H1 (cell line): ENCODE data around the gene IL1RAPL1. TPM values are rescaled to one million over a fixed set of nuclear protein-coding genes. Genes with fewer than 3 reads are reported as not detected.

Source experiments
- BCL11A ChIP-seq, 2 experiments: IDR thresholded peaks; one replicate each; pipeline ENCODE4 v1.6.1; 2011; ENCODE audit warnings: low read depth in 2 of 2, low read length in 2 of 2, mild to moderate bottlenecking in 2 of 2
- NANOG ChIP-seq: IDR thresholded peaks from 2 replicates; pipeline ENCODE4 v1.6.1; 2011; ENCODE audit warnings: low read length, low read depth, mild to moderate bottlenecking, inconsistent platforms; ENCODE audit not compliant: insufficient read depth, poor library complexity, severe bottlenecking
- PHF8 ChIP-seq: fragments of 200-600 bp; sonication (generic); conservative IDR thresholded peaks from 2 replicates; pipeline ENCODE4 v1.7.1; 2012; ENCODE audit warnings: low read depth, mild to moderate bottlenecking, inconsistent platforms, low read length, moderate library complexity
- SIN3A ChIP-seq, 2 experiments: IDR thresholded peaks in 1 of 2; conservative IDR thresholded peaks in 1 of 2; 2 replicates each; pipeline ENCODE4 v1.6.1; 2011 to 2012; ENCODE audit warnings: low read length in 2 of 2, improper control_type of control experiment in 1 of 2, low read depth in 1 of 2, mild to moderate bottlenecking in 1 of 2
- TEAD4 ChIP-seq: IDR thresholded peaks from 2 replicates; pipeline ENCODE4 v1.6.1; 2012; ENCODE audit warnings: low read depth, low read length, inconsistent platforms, mixed read lengths
- ZNF274 ChIP-seq: IDR thresholded peaks from 2 replicates; pipeline ENCODE4 v1.7.0; 2012; ENCODE audit warnings: low read length, borderline replicate concordance; ENCODE audit errors: extremely low read depth
- polyA plus RNA-seq, 7 experiments: library from polyadenylated mRNA; depleted of rRNA in 3 of 7; stranded (reverse) in 5 of 7; unstranded in 2 of 7; fragments of >200 nt in 5 of 7; fragments of 200-250 nt in 2 of 7; gene quantifications; 1 replicate in 5 of 7; 2 replicates in 1 of 7; 4 replicates in 1 of 7; pipeline versions ENCODE4 v1.2.1 to v1.2.3, GENCODE V29; 2011 to 2013; ENCODE audit warnings: missing spikeins in 2 of 7, mixed read lengths in 2 of 7
- total RNA-seq: library from RNA; stranded (reverse); fragmentation: NEBNext Ultra II Directional; extraction: Animal tissue kit (Norgen Biotek cat#: 25700); gene quantifications from 2 replicates; pipeline ENCODE4 v1.2.1, GENCODE V29; 2021

IL1RAPL1 gene
- total and polyA plus RNA-seq, 2 of the 8 experiments (the other 6 are each of a cell fraction or from before 2014, with no cell fraction given): 0.11 to 0.35 TPM

- no peak for TF ChIP-seq PHF8
- no peak for TF ChIP-seq BCL11A (IDR thresholded peaks at IDR 0.05; ENCODE audit: low read depth in 2 of 2, low read length in 2 of 2)
- no peak for TF ChIP-seq TEAD4
- no peak for TF ChIP-seq ZNF274
- no peak for TF ChIP-seq NANOG
- no peak for TF ChIP-seq SIN3A (conservative IDR thresholded peaks at IDR 0.05 in 1 of 2, IDR thresholded peaks at IDR 0.05 in 1 of 2; ENCODE audit: low read depth in 1 of 2, low read length in 2 of 2)
These were observed 890.6 kb downstream of the IL1RAPL1 start (continued) for GRCh38 chrX:29477878-29478277.
